Measurements from ENCODE around the gene RASSF3. TPM values are rescaled to one million over a fixed set of nuclear protein-coding genes. Genes with fewer than 3 reads are reported as not detected.
A peak's percentile ranks its signal among the peaks of the same experiment; 100 is the strongest.

RASSF3 gene
- total RNA-seq, 1 donor: 13.8 TPM

- Histone ChIP-seq H4K20me1 (ENCODE audit: insufficient read depth, low read length) (no peaks in the 10 kb centered on the region), H3K4me1 (ENCODE audit: insufficient read depth, low read length) (peaks cover 9% of the 10 kb centered on the region), H3K36me3 (ENCODE audit: insufficient read depth, low read length) (no peaks in the 10 kb centered on the region), H2AFZ (ENCODE audit: low read length) (no peak overlapping the region), H3K9me3 (ENCODE audit: low read depth, low read length) (no peaks in the 10 kb centered on the region), H3K27ac (ENCODE audit: low read depth, low read length) (no peak overlapping the region), H3K4me3 (ENCODE audit: insufficient read depth, low read length) (no peak overlapping the region), H3K4me2 (ENCODE audit: insufficient read depth, low read length) (no peak overlapping the region), H3K27me3 (ENCODE audit: insufficient read depth, low read length) (no peaks in the 10 kb centered on the region), H3K79me2 (ENCODE audit: insufficient read depth, low read length) (peaks cover 62% of the 10 kb centered on the region)
- no peak for DNase-seq (ENCODE audit: insufficient read length, low spot score, missing footprints)
- TF ChIP-seq CTCF (IDR thresholded peaks at IDR 0.05; ENCODE audit: extremely low read depth, low read depth, low read length): no peak
Measured at GRCh38 chr12:64633011-64633939, 23.0 kb downstream of the RASSF3 start.

- Histone ChIP-seq H3K36me3 (ENCODE audit: insufficient read depth, low read length) (no peaks in the 10 kb centered on the region), H3K4me2 (ENCODE audit: insufficient read depth, low read length) (no peak overlapping the region), H3K27ac (ENCODE audit: low read depth, low read length) (no peak overlapping the region), H2AFZ (ENCODE audit: low read length) (no peak overlapping the region), H3K4me3 (ENCODE audit: insufficient read depth, low read length) (no peak overlapping the region), H3K4me1 (ENCODE audit: insufficient read depth, low read length) (peaks cover 5% of the 10 kb centered on the region), H3K79me2 (ENCODE audit: insufficient read depth, low read length) (peaks cover 64% of the 10 kb centered on the region), H3K27me3 (ENCODE audit: insufficient read depth, low read length) (no peaks in the 10 kb centered on the region), H3K9me3 (ENCODE audit: low read depth, low read length) (no peaks in the 10 kb centered on the region), H4K20me1 (ENCODE audit: insufficient read depth, low read length) (no peaks in the 10 kb centered on the region)
- no peak for TF ChIP-seq CTCF (IDR thresholded peaks at IDR 0.05; ENCODE audit: extremely low read depth, low read depth, low read length)
- peak; percentile 73 for DNase-seq (ENCODE audit: insufficient read length, low spot score, missing footprints)
Measured at GRCh38 chr12:64633940-64634337, 23.6 kb downstream of the RASSF3 start.

DNA sequence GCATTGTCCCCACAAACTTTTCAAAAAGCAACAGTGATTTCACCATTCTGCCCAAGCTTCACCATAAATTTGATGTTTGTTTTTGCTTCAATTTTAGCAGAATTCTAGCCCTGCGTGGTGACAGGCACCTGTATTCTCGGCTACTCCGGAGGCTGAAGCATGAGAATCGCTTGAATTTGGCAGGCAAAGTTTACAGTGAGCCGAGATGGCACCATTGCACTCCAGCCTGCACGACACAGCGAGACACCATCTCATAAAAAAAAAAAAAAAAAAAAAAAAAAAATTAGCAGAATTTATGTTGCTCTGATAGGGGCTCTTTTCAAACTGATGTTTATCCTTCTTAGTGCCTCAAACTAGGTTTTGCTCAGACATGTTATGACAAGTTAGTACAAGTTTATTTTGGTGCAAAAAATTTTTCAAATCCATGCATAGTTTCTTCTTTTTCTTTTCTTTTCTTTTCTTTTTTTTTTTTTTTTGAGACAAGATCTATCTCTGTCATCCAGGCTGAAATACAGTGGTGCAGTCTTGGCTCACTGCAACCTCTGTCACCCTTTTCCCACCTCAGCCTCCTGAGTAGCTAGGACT is 24.3 kb downstream of the RASSF3 start:
- H3K27me3 ChIP-seq (ENCODE audit: insufficient read depth, low read length): no peaks in the 10 kb centered on the region
- no peak for DNase-seq (ENCODE audit: insufficient read length, low spot score, missing footprints)
- H3K79me2 ChIP-seq (ENCODE audit: insufficient read depth, low read length): peaks cover 64% of the 10 kb centered on the region
- no peak overlapping the region for H3K4me2 ChIP-seq (ENCODE audit: insufficient read depth, low read length)
- H3K4me3 ChIP-seq (ENCODE audit: insufficient read depth, low read length): no peak overlapping the region
- H3K27ac ChIP-seq (ENCODE audit: low read depth, low read length): no peak overlapping the region
- peaks cover 5% of the 10 kb centered on the region for H3K4me1 ChIP-seq (ENCODE audit: insufficient read depth, low read length)
- TF ChIP-seq CTCF (IDR thresholded peaks at IDR 0.05; ENCODE audit: extremely low read depth, low read depth, low read length): no peak
- no peaks in the 10 kb centered on the region for H3K9me3 ChIP-seq (ENCODE audit: low read depth, low read length)
- no peaks in the 10 kb centered on the region for H3K36me3 ChIP-seq (ENCODE audit: insufficient read depth, low read length)
- H2AFZ ChIP-seq (ENCODE audit: low read length): no peak overlapping the region
- no peaks in the 10 kb centered on the region for H4K20me1 ChIP-seq (ENCODE audit: insufficient read depth, low read length)

DNA sequence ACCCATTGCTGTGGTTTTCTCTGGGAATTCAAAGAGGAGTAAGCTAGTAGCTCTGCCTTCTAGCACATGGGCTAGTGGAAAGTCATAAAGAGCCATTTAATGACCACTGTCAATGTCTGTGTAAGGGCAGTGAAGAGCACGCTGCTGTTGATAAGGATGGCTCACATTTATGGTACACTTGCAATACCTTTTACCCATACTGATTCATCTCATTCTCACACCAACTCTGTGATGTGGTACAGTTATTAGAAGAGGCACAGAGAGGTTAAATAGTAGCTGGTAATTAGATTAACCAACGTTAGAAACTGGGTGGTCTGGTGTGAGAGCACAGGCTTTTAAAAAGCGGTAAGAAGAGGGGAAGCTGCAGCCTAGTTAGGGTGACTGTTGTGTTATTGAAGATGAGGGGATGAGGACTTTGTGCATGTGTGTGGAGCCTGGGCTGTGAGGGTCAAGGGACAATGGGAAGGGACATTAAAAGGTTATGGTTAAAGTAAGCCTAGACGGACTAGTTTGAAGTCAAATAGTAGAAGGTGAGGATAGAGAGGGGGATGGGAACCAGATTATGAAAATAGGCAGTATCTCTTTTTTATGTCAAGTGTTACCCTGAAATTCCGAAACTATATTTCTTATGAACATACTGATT is 25.2 kb downstream of the RASSF3 start:
- TF ChIP-seq CTCF (IDR thresholded peaks at IDR 0.05; ENCODE audit: extremely low read depth, low read depth, low read length): no peak
- H2AFZ ChIP-seq (ENCODE audit: low read length): no peak overlapping the region
- H3K36me3 ChIP-seq (ENCODE audit: insufficient read depth, low read length): no peaks in the 10 kb centered on the region
- no peaks in the 10 kb centered on the region for H4K20me1 ChIP-seq (ENCODE audit: insufficient read depth, low read length)
- no peak overlapping the region for H3K4me2 ChIP-seq (ENCODE audit: insufficient read depth, low read length)
- H3K9me3 ChIP-seq (ENCODE audit: low read depth, low read length): no peaks in the 10 kb centered on the region
- no peaks in the 10 kb centered on the region for H3K27me3 ChIP-seq (ENCODE audit: insufficient read depth, low read length)
- H3K4me1 ChIP-seq (ENCODE audit: insufficient read depth, low read length): peaks cover 5% of the 10 kb centered on the region
- DNase-seq (ENCODE audit: insufficient read length, low spot score, missing footprints): no peak
- no peak overlapping the region for H3K4me3 ChIP-seq (ENCODE audit: insufficient read depth, low read length)
- peaks cover 67% of the 10 kb centered on the region for H3K79me2 ChIP-seq (ENCODE audit: insufficient read depth, low read length)
- no peak overlapping the region for H3K27ac ChIP-seq (ENCODE audit: low read depth, low read length)

Data from osteoblast (primary cell).